NCI-H345 (cell line): ENCODE measurements around the gene ARSB.
"Not testable (repeated sequence)": the region's sequence is repeated elsewhere in the genome, so short reads cannot be mapped to it uniquely, and the experiment has no call there.

ENCODE experiments used
- DNase-seq: peaks from one replicate; lab custom pipeline; 2025; lab: John Stamatoyannopoulos, UW

The ARSB gene

GRCh38 chr5:78953092-78953800 is 31.9 kb downstream of the ARSB start:
- no peak for DNase-seq

- DNase-seq: no peak
Measured at GRCh38 chr5:78930721-78931120, 54.4 kb downstream of the ARSB start.

GRCh38 chr5:78929833-78930232 is 55.3 kb downstream of the ARSB start:
- DNase-seq: no peak

- DNase-seq: no peak
Measured at GRCh38 chr5:78927657-78928282, 57.3 kb downstream of the ARSB start.

GRCh38 chr5:78926252-78926651 is 58.9 kb downstream of the ARSB start:
- DNase-seq: no peak

- no peak for DNase-seq
Measured at GRCh38 chr5:78925129-78925876, 59.8 kb downstream of the ARSB start.

- no peak for DNase-seq
Measured at GRCh38 chr5:78923622-78923970, 61.5 kb downstream of the ARSB start.

- DNase-seq: no peak
Measured at GRCh38 chr5:78922879-78923621, 62.1 kb downstream of the ARSB start.

GRCh38 chr5:78920604-78921003 is 64.5 kb downstream of the ARSB start:
- DNase-seq: peak; percentile 9

- DNase-seq: no peak
Measured at GRCh38 chr5:78919796-78920195, 65.3 kb downstream of the ARSB start.

GRCh38 chr5:78916044-78916443 is 69.1 kb downstream of the ARSB start:
- DNase-seq: no peak

GRCh38 chr5:78915170-78915569 is 69.9 kb downstream of the ARSB start:
- DNase-seq: no peak

- no peak for DNase-seq
Measured at GRCh38 chr5:78912811-78913210, 72.3 kb downstream of the ARSB start.

- peak; percentile 51 for DNase-seq
Measured at GRCh38 chr5:78912085-78912771, 72.9 kb downstream of the ARSB start.

- DNase-seq: not testable (repeated sequence)
Measured at GRCh38 chr5:78909224-78909983, 75.7 kb downstream of the ARSB start.

GRCh38 chr5:78908173-78909061 is 76.7 kb downstream of the ARSB start:
- DNase-seq: peak; percentile 80

- no peak for DNase-seq
Measured at GRCh38 chr5:78907255-78907891, 77.7 kb downstream of the ARSB start.

- DNase-seq: no peak
Measured at GRCh38 chr5:78905084-78905938, 79.8 kb downstream of the ARSB start.

- DNase-seq: no peak
Measured at GRCh38 chr5:78903861-78904260, 81.2 kb downstream of the ARSB start.
